GM18951 (cell line): ENCODE results near the gene PCBP3.

ENCODE experiments used
- POLR2A ChIP-seq: IDR thresholded peaks from 4 replicates; pipeline ENCODE4 v1.6.1; 2011; ENCODE audit warnings: mild to moderate bottlenecking; ENCODE audit not compliant: insufficient read length, insufficient read depth; ENCODE audit errors: extremely low read depth
- in situ Hi-C: fragments of 300-500 bp; cut with MboI; formaldehyde crosslinking; loops from one replicate; pipeline ENCODE4 v1.12.0; 2022; ENCODE audit warnings: low sequenced_read_pairs, mixed read lengths, inconsistent platforms; ENCODE audit not compliant: unreplicated experiment

Gene PCBP3

GRCh38 chr21:45867041-45867666, 223.6 kb downstream of the PCBP3 start:
- in situ Hi-C loops, result no loop called here
- TF ChIP-seq POLR2A, result no peak

GRCh38 chr21:45867671-45868081, 224.2 kb downstream of the PCBP3 start:
- no peak for TF ChIP-seq POLR2A
- in situ Hi-C loops, result no loop called here

- in situ Hi-C loops, result no loop called here
- no peak for TF ChIP-seq POLR2A
Observed at GRCh38 chr21:45868086-45868485, 224.6 kb downstream of the PCBP3 start.

- in situ Hi-C loops, result no loop called here
- TF ChIP-seq POLR2A, result no peak
Observed at GRCh38 chr21:45868488-45868887, 225.0 kb downstream of the PCBP3 start.

GRCh38 chr21:45869121-45870007, 225.8 kb downstream of the PCBP3 start:
- TF ChIP-seq POLR2A, result no peak
- in situ Hi-C loops, result no loop called here

- TF ChIP-seq POLR2A, result no peak
Observed at GRCh38 chr21:45870421-45870820, 226.9 kb downstream of the PCBP3 start.

GRCh38 chr21:45870851-45871615, 227.5 kb downstream of the PCBP3 start:
- in situ Hi-C loops, result no loop called here
- TF ChIP-seq POLR2A, result no peak

More at GRCh38 chr21:45870421-45870820, 226.9 kb downstream of the PCBP3 start:
- in situ Hi-C loops, result no loop called here

GRCh38 chr21:45871616-45872236, 228.2 kb downstream of the PCBP3 start:
- TF ChIP-seq POLR2A, result no peak
- in situ Hi-C loops, result no loop called here

GRCh38 chr21:45872471-45872870, 228.9 kb downstream of the PCBP3 start:
- in situ Hi-C loops, result no loop called here
- no peak for TF ChIP-seq POLR2A

GRCh38 chr21:45872902-45873301, 229.4 kb downstream of the PCBP3 start:
- in situ Hi-C loops, result no loop called here
- no peak for TF ChIP-seq POLR2A

- TF ChIP-seq POLR2A, result no peak
- in situ Hi-C loops, result no loop called here
Observed at GRCh38 chr21:45873418-45873817, 229.9 kb downstream of the PCBP3 start.

GRCh38 chr21:45873866-45874265, 230.3 kb downstream of the PCBP3 start:
- in situ Hi-C loops, result no loop called here
- TF ChIP-seq POLR2A, result no peak
